GM18519 (cell line): ENCODE results near the gene FBXL22.
A peak's percentile ranks its signal among the peaks of the same experiment; 100 is the strongest.

ENCODE experiments used
- ATAC-seq: cut with Tn5 transposase; IDR thresholded peaks from one replicate; pipeline ENCODE4 v1.9.1; 2021; ENCODE audit warnings: mild to moderate bottlenecking, moderate library complexity; ENCODE audit not compliant: unreplicated experiment, low FRiP score

The FBXL22 gene

DNA sequence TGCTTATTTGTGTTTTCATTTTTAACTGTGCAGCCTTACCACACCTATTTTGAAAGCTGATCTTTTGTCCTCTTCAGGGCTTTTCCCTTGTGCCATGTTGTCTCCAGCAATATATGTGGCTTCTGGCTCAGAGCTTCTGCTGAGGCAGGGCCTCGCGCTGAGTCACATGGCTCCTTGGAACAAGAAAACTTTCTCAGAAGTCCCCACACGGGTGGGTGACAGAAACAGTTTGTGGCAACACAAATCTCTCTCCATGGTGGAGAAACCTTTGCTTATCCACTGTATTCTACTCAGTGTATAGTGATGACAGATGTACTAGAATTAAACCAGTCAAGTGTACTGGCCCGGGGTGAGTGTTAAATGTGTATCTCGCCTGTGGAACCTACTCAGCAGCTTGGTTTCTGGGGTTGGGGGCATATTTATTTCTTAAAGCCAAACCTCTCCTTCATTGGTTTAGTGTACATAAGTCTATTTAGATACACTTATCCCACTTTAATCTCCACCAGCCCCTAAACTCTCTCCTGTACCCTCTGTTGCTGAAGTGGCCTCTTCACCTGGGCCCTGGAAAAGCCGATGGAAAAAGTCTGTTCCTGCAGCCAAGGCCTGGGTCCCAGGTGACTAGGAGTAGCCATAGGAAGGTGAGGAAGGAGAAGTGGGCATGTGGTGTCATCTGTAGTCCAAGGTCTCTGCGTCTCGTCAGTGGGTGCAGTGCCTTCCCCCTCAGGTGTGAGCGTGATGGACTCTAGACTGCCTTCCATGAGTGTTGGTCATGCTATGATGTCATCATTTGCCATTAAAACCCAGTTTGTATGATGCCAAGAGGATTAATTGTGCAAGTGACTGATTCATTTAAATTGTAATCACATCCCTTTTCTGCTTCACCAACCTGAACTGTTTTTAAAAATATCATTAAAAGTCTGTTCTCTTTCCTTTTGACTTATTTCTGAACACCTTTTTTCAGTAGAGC, 3.2 kb upstream of the FBXL22 start:
- no peak for ATAC-seq

DNA sequence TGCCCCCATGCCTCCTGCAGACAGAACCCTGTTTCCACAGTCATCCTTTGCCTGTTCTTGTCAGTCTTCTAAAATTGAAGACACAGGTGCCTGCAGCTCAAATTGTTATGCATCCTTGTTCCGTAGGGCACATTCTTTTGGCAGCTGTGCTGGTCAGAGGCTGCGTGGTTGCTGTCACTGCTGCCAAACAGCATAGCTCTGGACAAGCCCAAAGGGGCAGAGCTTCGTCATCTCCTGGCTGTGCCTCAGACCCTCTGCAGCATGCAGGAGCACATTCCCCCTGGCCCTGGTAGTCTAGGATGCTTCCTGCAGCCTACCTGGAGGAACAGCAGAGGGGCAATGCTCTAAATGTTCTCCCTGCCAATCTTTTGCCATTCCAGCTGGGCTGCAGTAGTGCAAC, 2.1 kb upstream of the FBXL22 start:
- no peak for ATAC-seq

DNA sequence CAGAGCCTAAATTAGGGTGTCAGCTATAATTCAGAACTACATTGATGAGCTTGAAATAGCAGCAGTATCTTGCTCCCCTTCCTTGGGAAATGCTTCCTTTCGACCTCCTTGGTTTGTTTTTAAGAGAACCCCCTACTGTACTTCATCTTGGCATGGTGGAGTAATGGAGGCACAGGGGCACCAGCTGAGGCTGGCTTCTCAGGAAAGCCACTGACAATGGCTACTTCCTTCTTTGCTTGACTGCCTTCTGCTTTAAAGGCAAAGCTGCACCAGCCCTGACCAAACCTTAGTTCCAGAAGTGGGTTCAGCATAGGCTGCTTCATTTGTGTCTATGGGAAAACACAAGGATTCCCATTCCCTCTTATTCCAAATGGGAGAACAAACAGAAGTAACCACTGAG, 1.5 kb upstream of the FBXL22 start:
- ATAC-seq, result no peak

DNA sequence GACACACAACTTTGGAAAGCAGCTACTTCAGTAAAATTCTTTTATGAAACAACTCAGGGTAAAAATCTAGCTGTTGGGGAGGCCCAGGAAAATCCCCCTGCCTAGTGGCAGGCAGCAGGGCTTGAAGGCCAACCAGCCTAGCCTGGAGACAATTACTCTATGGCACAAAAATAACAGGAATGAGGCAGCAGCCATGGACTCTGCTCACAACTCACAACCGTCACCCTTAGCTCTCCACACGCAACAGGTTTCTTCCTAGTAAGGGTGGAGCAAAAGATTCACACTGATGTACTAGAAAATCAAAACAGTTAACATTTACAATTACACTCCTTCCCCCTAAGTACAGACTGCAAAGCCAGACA, 530 bp upstream of the FBXL22 start:
- ATAC-seq, result no peak

DNA sequence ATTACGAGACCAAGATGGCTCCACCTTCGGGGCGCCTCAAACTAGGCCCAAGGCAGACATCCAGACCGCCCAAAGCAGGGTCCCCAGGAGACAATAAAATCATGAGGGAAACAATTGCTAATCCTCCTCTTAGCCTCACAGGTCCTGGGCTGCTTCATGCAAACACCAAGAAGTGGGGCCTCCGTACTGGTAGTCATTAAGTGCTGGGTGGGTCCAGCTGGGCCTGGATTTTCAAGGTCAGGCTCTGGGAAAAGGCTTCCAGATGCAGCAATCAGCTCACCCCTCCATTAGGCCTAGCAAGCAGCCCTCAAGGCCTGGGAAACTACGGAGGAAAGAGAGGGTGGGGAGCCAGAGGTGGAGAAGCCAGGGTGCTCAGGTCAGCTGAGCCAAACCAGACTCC, 634 bp downstream of the FBXL22 start:
- ATAC-seq, result no peak

DNA sequence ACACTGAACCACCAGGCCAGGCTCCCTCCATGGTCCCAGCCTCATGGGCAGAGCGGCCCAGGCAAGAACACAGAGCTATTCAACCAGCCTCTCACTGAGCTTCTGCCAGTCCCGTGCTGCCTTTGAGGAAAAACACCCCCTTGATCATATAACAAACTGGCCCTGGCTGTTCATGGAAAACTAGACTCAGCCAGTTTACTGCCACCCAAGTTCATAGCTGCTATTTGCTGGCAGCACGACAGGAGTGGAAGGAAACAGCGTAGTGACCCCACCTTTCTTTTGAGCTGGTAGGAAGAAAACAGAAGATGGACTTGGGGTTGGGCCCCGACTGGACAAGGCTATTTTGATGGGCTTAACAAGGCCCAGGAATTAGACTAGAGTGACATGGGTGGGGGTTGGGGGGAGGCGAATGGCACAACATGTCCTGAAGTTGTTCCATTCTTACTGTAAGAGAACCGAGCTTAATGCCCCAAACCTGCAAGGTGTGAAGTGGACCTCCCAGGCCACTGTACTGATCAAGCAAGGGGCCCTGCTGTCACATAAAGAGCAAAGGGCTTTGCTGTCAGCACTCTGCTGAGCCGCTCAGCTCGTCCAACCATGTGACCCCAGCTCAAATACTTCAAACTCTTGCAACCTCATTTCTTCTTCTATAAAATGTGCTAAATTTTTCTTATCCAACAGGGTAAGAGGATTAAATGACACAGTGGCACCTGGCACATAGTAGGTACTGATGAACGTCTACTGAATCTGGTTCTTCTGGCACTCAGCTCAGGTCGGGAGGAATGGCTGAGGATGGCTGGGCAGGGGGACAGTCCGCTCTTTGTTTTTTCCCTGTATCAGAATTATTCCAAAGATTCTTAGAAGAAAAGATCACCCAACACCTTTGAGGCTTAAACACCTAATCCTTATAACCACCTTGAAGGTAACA, 1.6 kb downstream of the FBXL22 start:
- ATAC-seq, result no peak

DNA sequence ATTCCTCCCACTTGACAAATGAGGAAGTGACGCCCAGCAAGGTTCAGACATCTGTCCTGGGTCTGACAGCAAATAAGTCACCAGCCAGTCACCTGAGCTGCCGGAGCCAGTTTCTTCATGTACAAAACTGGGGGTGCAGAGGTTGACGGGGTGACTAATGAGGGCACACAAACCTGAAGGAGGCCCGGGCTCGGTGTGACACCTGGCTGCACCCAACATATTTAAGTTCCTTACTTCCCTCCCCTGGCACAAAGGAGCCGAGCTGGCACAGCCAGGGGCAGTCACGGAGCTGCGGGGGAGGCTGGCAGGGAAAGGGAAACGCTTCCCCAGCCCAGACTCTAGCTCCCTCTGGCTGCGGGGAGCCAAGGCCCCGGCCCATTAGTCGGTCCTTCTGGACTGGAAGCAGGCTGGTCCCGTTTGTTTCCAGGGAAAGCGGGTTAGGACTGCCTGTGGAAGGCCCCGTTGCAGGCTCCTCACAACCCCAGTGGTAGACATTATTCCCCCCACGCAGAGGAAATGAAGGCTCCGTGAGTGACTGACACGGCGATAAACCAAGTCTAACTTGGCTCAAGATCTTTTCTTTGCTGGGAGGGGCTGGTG, 2.3 kb downstream of the FBXL22 start:
- ATAC-seq, result no peak

DNA sequence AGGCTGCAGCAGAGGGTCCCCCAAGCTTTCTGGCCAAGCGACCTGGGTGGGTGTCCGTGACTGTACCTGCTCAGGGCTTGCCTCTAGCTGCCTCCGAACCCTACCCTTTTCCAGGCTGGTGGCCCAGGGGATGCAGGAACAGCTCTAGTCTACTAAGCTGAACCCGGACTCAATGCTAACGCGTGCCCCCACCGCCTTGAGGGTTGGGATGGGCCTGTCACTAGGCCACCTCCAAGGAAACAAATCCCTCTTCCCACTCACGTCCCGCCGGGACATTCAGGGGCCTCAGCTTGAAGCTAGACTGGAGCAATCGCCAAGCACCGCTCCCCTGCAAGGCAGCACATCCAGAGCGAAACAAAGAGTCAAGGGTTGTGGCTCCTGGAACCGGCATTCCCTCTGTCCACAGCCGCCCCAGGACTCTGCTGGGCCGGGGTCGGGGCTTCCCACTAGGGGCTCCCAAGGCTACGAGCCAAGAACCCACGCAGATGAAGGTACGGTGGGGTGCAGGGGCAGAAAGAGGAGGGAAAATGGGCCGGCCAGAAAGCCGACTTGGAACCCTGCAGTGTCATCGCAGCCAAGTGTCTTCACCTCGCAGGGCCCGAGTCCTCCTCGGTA, 2.9 kb downstream of the FBXL22 start:
- ATAC-seq, result no peak

DNA sequence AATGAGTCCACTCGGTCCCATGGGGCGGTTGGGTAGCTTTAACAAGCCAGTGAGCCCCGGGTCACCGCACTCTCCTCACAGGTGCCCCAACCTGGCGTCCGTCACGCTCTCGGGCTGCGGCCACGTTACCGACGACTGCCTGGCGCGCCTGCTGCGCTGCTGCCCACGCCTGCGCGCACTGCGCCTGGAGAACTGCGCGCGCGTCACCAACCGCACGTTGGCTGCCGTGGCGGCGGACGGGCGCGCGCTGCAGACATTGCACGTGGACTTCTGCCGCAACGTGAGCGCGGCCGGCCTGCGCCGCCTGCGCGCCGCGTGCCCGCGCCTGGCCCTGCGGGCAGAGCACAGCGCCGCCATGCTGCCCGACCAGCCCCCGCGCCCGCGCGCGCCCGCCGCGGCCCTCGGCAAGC, 3.4 kb downstream of the FBXL22 start:
- peak; percentile 58 for ATAC-seq

DNA sequence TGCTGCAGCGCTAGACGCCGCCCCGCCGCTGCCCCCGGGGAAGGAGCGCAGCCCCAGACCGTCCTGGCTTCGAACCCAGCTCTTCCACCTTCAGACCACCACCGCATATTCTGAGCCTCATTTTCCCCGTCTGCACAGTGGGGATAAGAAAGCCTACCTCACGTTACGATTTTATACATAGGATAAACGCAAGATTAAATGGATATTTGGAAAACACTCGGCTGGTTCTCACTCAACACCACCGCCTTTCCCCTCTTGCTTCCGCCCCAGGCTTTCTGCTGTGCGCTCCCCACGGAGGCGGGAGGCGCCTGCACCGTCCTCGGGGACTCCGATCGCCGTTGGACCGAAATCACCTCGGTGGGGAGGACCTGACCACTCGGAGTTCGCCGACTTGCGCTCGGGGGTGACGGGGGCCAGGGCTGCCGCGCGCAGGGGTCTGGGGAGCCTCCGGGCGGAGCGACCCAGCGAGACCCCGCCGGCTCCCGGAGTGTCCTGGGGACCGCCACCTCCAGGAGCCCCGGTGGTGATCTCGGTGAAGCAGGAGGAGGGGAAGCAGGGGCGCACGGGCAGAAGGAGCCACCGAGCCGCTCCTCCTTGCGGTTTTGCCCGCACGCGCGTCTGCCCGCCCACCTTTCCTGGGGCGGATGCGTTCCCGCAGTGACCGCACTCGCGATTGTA, 4.0 kb downstream of the FBXL22 start:
- peak; percentile 4 for ATAC-seq

DNA sequence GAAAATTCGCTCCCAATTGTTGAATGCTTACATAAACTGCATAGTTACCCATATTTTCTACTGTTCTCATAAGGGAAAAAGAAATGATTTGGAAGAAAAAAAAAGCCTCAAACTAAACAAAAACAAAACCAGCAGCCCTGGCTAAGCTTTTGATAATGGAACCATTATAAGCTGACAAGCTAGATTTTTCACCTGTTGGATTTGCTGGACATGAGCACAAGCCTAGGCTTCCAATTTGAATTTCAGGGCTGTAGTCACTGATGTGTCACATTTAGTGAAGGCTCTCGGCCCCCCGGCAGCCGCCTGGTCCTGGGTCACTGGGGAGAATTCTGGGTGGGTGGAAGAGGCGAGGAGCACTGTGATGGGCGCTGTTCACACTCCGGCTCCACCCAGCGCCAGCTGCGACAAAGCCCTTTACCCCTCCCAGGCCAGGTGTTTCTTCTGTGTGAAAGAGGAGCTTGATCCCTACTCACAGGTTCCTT, 4.6 kb downstream of the FBXL22 start:
- ATAC-seq, result no peak

DNA sequence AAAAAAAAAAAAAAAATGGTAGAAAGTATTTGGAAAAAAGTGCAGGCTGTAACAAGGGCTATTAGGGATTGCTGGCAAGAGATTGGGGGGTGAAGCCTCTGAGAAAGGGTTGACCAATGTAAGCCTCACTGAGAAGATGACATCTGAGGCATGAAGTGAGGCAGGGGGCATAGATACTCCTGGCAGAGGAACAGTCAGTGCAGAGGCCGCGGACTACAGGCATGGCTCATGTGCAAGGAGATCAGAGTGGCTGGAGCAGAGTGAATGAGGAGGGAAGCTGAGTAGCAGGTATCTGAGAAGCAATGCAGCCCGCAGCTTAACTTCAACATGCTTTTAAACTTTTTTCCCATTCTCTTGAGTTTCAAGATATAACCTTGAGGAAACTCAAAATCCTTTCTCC, 5.4 kb downstream of the FBXL22 start:
- ATAC-seq, result no peak

DNA sequence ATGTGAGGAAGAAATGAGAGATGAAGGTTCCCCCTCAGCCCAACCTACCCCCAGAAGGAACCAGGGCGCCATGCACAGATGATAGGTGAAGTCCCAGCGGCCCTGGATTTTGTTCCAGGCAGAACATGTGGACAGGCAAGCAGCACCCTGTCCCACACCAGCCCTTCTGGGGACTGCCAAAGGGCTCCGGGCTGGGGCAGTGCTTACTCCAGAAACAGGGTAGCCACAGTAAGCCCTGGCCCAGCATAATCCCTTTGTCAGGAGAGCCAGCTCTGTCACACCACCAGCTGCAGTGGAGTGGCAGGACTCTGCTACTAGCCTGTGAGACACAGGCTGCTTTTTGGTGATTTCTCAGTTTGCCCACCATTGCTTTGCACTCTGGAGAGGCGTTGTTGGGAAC, 6.3 kb downstream of the FBXL22 start:
- no peak for ATAC-seq

DNA sequence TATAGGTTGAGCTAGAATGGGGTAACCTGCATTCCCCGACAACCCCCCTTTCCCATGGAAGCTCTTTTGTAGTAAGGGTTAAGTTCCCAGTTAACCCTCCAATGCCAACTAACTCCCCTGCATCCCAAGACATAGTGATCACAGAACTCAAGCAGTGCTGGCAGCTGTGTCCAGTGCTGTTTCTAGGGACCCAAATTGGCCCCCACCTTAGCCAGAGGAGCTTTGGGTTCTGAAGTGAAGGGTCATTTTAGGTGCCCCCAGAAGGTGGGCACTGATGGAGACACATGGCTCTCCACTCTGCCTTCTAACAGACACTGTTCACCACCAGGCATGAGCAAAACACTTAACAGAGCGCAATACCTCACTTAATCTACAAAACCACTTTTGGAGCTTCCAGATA, 7.1 kb downstream of the FBXL22 start:
- no peak for ATAC-seq

DNA sequence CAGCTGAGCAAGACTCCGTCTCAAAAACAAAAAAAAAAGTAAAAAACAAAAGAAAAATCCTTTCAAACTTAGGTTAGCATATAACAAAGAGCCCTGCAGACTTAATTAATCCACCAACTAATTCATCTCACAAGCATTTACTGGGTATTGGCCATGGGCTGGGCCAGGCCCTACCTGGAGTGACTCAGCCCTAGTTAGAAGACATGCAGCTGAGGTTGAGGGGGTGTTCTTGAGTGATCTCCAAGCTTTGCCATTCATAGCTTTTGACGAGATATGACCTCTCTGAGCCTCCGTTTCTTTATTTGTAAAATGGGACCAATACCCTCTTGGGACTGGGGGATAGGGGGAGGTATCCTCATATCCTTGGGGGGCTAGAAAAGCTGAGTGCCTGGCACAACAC, 7.8 kb downstream of the FBXL22 start:
- no peak for ATAC-seq

DNA sequence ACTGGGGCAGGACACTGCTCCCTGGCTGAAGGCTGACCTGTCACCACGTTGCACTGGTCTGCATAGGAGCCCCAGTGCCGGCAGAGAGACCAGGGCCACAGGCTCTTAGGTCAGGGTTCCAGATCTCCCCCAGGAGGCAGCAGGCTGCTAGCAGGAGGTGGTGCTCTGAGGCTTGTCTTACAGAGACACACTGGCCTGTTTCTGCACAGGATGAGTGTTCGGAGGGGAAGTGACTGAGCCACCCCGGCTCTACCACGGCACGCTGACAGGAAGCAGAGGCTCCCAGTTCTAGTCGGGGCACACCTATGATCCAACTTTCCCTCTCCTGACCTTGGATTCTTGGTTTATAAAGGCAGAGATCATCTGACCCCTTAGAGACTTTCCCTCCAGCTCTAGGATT, 8.6 kb downstream of the FBXL22 start:
- no peak for ATAC-seq

DNA sequence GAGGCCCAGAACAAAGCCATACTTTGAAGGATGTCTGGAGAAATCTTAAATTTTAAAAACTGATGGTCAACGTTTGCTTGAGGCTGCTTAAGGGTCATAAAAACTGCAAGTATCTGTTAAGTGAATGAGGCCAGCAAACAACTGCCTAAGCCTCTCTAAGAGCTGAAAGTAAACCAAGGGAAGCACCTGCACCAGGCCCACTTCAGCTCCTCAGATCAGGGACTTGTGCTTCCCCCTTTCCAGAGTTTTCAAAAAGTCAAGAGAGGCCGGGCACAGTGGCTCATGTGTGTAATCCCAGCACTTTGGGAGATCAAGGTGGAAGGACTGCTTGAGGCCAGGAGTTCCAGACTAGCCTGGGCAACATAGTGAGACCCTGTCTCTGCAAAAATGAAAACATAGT, 9.1 kb downstream of the FBXL22 start:
- no peak for ATAC-seq

DNA sequence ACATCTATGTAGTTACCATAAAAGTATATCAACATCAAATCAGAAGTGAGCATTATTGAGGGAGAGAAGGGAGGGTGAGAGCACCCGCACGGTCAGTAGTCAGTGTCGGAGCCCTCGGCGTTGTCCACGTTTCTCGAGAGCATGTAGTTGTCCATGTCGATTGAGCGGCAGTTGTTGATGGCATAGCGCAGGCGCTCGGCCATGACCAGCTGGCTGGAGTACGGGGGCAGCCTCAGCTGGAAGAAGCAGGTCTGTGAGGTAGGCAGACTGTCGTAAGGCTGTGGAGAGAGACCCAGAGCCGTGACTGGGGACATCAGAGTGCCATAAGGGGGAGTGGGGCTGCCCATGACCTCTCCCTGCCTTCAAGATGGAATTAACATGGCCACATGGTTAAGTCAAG, 11.8 kb downstream of the FBXL22 start:
- ATAC-seq, result no peak

DNA sequence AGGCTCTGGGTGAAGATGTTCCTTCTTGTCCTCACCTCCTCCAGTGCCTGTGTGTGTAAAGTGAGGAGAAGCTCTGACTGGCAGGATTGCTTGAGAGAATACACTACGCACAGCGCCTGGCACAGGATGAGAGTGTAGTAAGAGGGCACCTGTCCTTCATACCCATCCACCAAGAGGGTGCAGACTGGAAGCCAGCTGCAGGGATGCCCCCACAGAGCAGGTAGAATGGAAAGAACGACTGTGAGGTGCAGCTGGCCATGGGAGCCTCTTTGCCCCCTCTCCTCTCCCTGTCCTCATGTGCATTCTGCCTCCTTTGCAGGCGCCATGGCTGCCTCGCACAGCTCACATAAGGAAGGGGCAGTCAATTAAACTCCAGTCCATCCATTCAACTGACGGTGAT, 12.3 kb downstream of the FBXL22 start:
- ATAC-seq, result no peak
